ENCODE data around the gene SIVA1. TPM values are rescaled to one million over a fixed set of nuclear protein-coding genes. Genes with fewer than 3 reads are reported as not detected.

SIVA1 gene
- total and polyA plus RNA-seq, 2 of the 4 experiments (the other 2 are of a cell fraction): 166 to 184 TPM

DNA sequence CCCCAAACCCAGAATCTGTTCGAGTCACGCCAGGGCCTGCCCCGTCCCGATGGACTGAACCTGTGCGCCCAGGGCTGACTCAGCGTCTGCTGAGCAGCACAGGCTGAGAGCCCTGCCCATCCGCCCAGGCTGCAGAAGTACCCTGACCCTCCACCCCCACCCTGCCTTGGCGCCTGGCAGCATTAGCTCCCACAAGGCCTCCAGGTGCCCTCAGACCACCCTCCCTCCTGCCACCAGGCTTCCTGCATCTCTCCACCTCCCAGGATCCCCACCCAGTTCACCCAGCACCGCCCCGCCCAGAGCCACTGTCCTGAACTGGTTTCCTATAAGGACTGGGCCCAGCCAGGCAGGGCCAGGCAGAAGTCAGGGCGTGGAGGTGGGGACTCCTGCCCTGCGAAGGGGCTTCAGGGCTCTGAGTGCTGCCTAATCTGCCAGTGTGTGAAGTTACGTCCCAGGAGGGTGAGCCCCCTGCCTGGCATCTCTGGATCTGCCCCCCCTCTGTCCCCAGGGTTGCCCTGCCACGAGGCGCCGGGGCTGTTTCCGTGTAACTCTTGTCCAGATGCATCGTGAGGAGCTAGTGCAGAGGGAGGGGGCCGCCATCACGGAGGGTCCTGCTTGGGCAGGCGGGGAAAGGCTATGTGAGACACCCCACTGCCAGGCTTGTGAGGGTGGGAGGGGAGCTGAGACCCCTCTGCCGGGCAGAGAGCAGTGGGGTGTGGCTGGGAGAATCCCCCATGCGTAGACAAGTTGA is 19.8 kb upstream of the SIVA1 start:
- Histone ChIP-seq H3K56ac (ENCODE audit: extremely low read depth, insufficient read depth, low read length) (no peak overlapping the region), H3K23ac (ENCODE audit: low read depth, low read length) (no peak overlapping the region), H2BK120ac (ENCODE audit: low read depth, low read length) (no peak overlapping the region), H4K91ac (ENCODE audit: insufficient read depth, low read depth, low read length) (no peak overlapping the region), H3K27me3 (ENCODE audit: control insufficient read depth, insufficient read depth, low read length) (no peaks in the 10 kb centered on the region), H4K20me1 (ENCODE audit: insufficient read depth, low read length) (no peaks in the 10 kb centered on the region), H3K9ac (ENCODE audit: low read depth, low read length) (no peak overlapping the region), H3K4me2 (ENCODE audit: low read depth, low read length) (no peak overlapping the region), H3K4me3 (ENCODE audit: insufficient read depth, low read depth, low read length) (no peak overlapping the region), H3K18ac (ENCODE audit: low read depth, low read length) (no peak overlapping the region), H2AK9ac (replicated peaks; ENCODE audit: low read depth, low read length, poor library complexity) (no peak overlapping the region), H2AK5ac (ENCODE audit: low read depth, low read length) (no peak overlapping the region), H2AFZ (replicated peaks; ENCODE audit: low read length, poor library complexity) (no peak overlapping the region), H4K5ac (ENCODE audit: low read depth, low read length) (no peak overlapping the region), H2BK15ac (ENCODE audit: low read depth, low read length) (no peak overlapping the region), H3K27ac (ENCODE audit: insufficient read depth, low read length) (no peak overlapping the region), H2BK5ac (ENCODE audit: low read depth, low read length, poor library complexity, severe bottlenecking) (no peak overlapping the region), H4K8ac (ENCODE audit: low read depth in 2 of 2, low read length in 2 of 2) (no peak overlapping the region), H2BK20ac (ENCODE audit: low read depth, low read length) (no peak overlapping the region), H3K36me3 (ENCODE audit: control insufficient read depth, insufficient read depth, low read length) (no peaks in the 10 kb centered on the region), H3K4me1 (ENCODE audit: control insufficient read depth, insufficient read depth, low read length) (peaks cover 15% of the 10 kb centered on the region), H3K4ac (ENCODE audit: low read depth, low read length) (no peak overlapping the region), H3K9me3 (ENCODE audit: control insufficient read depth, insufficient read depth, low read length) (no peaks in the 10 kb centered on the region), H3K79me1 (ENCODE audit: low read depth in 1 of 2, low read length in 2 of 2) (no peaks in the 10 kb centered on the region), H3K14ac (replicated peaks; ENCODE audit: low read depth, low read length) (no peak overlapping the region), H3K9me1 (ENCODE audit: insufficient read depth, low read length) (peaks cover 5% of the 10 kb centered on the region; the same call in 1 of the 2 replicates)
- no peak for ATAC-seq (ENCODE audit: low read depth)
- BruUV-seq (replicated peaks): no TSS peak
- dilution Hi-C loops (cut with HindIII; ENCODE audit: low sequenced_read_pairs, unreplicated experiment) (no loop called here), in situ Hi-C loops (cut with MboI; ENCODE audit: low sequenced_read_pairs) (no loop called here), intact Hi-C loops (cut with micrococcal nuclease) (no loop called here)
- DNase-seq: no peak
- 78% methylated on average over 11 of the region's 23 CpGs; no CpG with 5 or more reads in 1 of the 2 experiments for WGBS, 2 experiments (ENCODE audit: extremely low coverage in 2 of 2, insufficient read length in 1 of 2)
- ChIA-PET POLR2A (ENCODE audit: unreplicated experiment) (no interaction called here), CTCF (no interaction called here)
- no peak for TF ChIP-seq SMC3 (IDR thresholded peaks at IDR 0.05; ENCODE audit: low read depth, low read length)
- TF ChIP-seq, protein P1, sequence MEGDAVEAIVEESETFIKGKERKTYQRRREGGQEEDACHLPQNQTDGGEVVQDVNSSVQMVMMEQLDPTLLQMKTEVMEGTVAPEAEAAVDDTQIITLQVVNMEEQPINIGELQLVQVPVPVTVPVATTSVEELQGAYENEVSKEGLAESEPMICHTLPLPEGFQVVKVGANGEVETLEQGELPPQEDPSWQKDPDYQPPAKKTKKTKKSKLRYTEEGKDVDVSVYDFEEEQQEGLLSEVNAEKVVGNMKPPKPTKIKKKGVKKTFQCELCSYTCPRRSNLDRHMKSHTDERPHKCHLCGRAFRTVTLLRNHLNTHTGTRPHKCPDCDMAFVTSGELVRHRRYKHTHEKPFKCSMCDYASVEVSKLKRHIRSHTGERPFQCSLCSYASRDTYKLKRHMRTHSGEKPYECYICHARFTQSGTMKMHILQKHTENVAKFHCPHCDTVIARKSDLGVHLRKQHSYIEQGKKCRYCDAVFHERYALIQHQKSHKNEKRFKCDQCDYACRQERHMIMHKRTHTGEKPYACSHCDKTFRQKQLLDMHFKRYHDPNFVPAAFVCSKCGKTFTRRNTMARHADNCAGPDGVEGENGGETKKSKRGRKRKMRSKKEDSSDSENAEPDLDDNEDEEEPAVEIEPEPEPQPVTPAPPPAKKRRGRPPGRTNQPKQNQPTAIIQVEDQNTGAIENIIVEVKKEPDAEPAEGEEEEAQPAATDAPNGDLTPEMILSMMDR (conservative IDR thresholded peaks at IDR 0.05; ENCODE audit: low read depth, low read length): no peak
- TF ChIP-seq RAD21 (IDR thresholded peaks at IDR 0.05; ENCODE audit: low read length): no peak
- TF ChIP-seq CEBPB (IDR thresholded peaks at IDR 0.05; ENCODE audit: low read depth, low read length): no peak
- TF ChIP-seq FOS (IDR thresholded peaks at IDR 0.05; ENCODE audit: low read depth, low read length): no peak
- no peak for TF ChIP-seq RCOR1 (IDR thresholded peaks at IDR 0.05; ENCODE audit: insufficient replicate concordance, low read length)
- TF ChIP-seq POLR2A (IDR thresholded peaks at IDR 0.05; ENCODE audit: low read depth, low read length): no peak
- TF ChIP-seq MAFK (IDR thresholded peaks at IDR 0.05; ENCODE audit: low read depth, low read length): no peak
- TF ChIP-seq NFE2L2 (IDR thresholded peaks at IDR 0.05; ENCODE audit: low read depth, low read length): no peak
